Keratinocyte (primary cell): ENCODE results near the gene ASF1A.

Source experiments
- EZH2 ChIP-seq: IDR thresholded peaks from one replicate; pipeline ENCODE4 v1.6.1; 2012; ENCODE audit warnings: inconsistent platforms, mild to moderate bottlenecking, low read length, moderate library complexity
- TF ChIP-seq, protein P1 (sequence below), 3 experiments: IDR thresholded peaks in 1 of 3; conservative IDR thresholded peaks in 1 of 3; optimal IDR thresholded peaks in 1 of 3; 2 replicates in 2 of 3; 3 replicates in 1 of 3; pipeline versions ENCODE3 to v1.5.1; 2011; ENCODE audit warnings: low read length in 3 of 3, mild to moderate bottlenecking in 3 of 3, moderate library complexity in 2 of 3, control low read depth in 1 of 3, inconsistent platforms in 1 of 3; ENCODE audit not compliant: insufficient read depth in 2 of 3; ENCODE audit errors: extremely low read depth in 1 of 3

DNA sequence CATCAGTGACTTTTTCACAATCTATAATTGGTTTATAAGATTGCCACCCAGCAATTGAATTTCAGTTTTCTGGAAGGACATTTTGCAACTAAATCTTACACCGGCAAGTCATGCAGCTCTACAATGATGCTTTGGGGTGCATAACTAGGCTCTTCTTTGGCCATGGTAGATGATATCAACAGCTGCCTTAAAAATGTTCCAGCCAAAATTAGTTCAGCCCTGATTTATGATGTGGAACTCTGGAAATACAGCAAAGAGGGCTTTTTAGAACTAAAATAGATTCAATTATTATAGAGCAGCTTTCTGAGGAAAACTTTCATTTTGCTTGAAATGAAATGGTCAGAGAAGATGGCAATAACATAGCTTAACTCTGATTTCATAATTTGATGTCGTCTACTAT is 59.4 kb downstream of the ASF1A start:
- TF ChIP-seq, protein P1, sequence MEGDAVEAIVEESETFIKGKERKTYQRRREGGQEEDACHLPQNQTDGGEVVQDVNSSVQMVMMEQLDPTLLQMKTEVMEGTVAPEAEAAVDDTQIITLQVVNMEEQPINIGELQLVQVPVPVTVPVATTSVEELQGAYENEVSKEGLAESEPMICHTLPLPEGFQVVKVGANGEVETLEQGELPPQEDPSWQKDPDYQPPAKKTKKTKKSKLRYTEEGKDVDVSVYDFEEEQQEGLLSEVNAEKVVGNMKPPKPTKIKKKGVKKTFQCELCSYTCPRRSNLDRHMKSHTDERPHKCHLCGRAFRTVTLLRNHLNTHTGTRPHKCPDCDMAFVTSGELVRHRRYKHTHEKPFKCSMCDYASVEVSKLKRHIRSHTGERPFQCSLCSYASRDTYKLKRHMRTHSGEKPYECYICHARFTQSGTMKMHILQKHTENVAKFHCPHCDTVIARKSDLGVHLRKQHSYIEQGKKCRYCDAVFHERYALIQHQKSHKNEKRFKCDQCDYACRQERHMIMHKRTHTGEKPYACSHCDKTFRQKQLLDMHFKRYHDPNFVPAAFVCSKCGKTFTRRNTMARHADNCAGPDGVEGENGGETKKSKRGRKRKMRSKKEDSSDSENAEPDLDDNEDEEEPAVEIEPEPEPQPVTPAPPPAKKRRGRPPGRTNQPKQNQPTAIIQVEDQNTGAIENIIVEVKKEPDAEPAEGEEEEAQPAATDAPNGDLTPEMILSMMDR (optimal IDR thresholded peaks at IDR 0.05 in 1 of 3, IDR thresholded peaks at IDR 0.05 in 1 of 3, conservative IDR thresholded peaks at IDR 0.05 in 1 of 3; ENCODE audit: extremely low read depth in 1 of 3, insufficient read depth in 2 of 3, low read length in 3 of 3): no peak
- no peak for TF ChIP-seq EZH2
